ENCODE measurements around the gene SERINC2.

The SERINC2 gene

DNA sequence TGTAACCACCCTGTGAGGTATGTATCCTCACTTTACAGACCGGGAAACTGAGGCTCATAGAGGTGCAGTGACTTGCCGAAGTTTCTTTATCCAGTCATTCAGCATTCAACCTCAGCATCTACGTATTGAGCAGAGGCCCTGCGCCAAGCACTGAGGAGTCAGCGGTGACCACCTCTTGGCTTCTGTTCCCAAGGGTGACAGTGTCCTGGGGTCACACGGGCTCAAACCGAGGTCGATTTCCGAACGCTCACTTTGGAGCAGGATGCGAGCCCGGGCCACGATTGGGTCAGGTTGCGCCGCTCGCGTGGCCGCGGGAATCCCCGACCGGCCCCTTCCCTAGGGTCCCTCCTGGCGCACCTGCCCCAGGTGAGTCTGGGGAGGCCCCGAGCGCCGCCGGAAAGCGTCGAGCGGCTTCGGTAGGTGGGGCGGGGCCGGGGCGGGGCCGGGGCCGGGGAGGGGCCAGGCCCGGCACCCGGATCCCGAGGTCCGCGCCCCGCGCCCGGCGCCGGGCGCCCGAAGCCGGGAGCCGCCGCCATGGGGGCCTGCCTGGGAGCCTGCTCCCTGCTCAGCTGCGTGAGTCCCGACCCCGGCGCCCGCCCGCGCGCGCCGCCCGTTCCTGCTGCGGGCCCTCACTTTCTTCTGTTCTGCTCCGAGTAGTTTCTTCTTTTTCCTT is at the start of gene SERINC2:
Gene SERINC2 (plus strand): TSS at position 482 of the 673 bp plus-strand sequence. CDS start 53 bp downstream, at position 535.
- no peak for DNase-seq (ENCODE audit: low read depth in 1 of 2, low spot score in 1 of 2)

DNA sequence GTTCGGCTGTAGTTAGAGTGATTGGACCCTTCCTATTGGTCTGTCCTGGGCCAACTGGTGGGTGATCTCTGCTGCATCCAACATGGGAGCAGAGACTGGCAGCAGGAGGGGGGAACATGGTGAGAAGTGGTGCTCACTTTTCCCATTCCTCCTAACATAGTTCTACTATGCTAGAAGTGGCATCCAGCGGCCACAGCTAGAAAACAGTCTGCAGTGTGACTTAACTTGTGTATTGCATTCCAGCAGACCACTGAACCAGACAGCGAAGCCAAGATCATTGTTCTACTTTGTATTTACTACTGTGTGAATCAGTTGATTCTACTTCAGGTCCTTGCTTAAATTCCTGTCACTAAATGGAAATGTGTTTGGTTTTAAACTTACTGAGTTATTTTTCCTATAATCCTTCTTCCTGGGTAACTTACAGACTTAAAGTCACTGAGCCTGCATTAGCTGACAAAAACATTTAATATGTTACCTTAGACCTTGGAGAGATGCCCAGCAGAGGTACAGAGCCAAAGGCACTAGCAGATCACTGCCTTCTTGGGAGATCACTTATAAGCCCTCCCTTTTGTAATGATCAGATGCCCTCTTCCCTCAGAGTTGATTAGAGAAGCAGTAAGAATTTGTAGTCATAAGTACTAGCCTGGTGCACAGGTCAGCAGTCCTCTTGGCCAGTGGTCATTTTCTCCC is 48.3 kb upstream of the SERINC2 start:
- no peak for DNase-seq (ENCODE audit: low read depth in 1 of 2, low spot score in 1 of 2)

DNA sequence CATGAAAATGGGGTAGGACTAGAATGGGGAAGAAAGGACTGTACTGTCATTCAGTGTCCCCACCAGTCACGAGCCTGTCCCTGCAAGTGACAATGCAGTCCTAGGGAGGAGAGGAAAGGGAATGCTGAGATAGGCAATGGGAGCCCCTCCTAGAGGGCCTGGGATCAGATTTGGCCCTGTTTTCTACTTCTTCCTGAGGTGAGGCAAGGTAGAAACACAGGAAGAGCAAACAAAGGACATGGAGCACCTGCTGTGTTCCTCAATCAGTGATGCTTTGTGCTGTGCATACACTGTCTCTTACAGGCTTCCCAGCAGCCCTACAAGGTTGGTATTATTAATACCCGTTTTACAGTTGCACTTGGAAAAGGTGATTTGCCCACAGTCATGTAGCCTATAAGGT is 46.2 kb upstream of the SERINC2 start:
- no peak for DNase-seq (ENCODE audit: low read depth in 1 of 2, low spot score in 1 of 2)

DNA sequence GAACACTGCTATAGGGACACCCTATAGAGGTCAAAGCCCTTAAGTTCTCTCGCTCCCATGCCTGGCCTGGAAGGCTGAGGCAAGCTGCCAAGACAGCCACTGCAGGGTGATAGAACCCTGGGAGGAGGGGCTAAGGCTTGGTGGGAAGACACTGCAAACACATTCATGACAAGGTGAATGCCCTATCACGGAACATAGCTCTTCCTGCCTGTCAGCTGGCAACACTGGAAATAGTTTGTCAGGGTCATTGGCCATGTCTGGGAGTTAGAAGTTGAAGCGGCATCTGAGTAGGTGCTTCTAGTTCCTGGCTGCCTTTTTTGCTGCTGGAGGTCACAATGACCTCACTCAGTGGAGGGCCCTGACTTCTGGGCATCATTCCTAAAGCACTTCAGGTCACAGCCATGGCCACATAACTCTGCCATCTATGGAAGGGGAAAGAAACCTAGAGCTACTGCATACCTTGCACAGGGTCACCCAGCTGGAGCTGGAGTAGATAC is 44.4 kb upstream of the SERINC2 start:
- no peak for DNase-seq (ENCODE audit: low read depth in 1 of 2, low spot score in 1 of 2)

DNA sequence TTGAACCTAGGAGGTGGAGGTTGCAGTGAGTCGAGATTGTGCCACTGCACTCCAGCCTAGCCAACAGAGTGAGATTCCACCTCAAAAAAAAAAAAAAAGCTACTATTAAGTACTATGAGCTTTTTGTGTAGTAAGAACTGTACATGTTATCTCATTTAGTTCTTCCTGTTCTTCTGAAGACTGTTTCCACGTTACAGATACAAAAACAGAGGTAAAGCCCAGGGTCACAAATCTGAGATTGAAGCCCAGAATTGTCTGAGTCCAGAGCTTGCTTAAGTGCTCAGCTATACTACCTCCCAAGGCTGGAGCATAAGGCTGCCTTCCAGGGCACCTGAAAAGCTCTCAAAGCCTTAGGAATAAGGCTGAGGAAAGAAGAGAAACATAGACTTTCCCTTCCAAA is 43.0 kb upstream of the SERINC2 start:
- no peak for DNase-seq (ENCODE audit: low read depth in 1 of 2, low spot score in 1 of 2)

DNA sequence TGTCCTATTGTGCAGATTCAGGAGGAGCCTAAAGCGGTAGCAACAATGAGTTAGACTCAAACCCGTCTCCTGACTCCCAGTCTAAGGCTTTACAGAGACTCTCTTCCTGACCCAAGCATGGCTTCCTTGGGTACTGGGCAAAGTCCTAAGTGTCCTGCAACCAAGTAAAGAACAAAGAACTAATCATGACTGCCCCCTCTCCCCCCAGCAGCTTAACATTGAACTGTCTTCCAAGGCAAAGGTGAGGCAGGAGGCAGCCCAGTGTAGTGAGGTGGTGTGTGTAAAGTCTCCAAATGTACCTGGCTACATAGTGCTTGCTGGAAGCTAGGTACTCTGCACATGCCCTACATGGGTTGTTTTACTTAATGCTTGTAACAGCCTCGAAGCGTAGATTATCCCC is 42.4 kb upstream of the SERINC2 start:
- no peak for DNase-seq (ENCODE audit: low read depth in 1 of 2, low spot score in 1 of 2)

DNA sequence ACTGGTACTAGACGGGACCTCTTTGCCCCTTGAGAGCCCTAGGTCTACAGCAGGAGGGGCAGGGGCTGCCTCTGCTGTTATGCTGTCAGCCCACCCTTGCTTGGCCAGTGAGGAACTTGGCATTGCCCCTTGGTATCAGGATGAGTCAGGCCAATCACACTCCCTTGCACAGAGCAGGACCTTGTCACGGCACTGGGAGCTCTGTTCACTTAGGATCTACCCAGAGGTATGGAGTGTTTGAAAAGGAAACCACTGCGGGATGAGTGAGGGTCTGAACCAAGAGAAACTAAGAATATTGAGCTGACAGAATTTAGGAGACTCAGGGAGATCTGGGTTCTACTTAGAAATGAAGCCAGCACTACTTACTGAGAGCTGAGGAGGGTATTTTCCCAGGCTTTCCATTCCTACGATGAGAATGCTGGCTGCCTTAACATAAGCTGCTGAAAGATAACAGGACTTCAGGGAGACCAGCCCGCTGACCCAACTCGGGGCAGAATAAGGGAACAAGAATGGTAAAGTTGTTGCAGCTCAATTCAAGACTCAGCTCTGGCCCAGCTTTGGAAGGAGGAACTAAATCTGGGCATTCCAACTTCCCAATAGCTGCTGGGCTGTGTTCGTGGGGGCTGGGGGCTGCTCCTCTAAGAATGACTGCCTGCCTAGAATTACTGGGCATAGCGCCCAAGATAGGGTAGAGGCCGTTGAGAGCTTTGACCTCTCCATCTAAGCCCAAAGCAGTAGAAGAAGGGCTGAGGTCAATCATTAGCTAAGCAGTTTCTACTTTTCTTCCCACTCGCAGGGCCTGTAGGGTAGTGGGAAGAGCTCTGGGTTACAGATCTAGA is 41.7 kb upstream of the SERINC2 start:
- DNase-seq (ENCODE audit: low read depth in 1 of 2, low spot score in 1 of 2) = no peak

DNA sequence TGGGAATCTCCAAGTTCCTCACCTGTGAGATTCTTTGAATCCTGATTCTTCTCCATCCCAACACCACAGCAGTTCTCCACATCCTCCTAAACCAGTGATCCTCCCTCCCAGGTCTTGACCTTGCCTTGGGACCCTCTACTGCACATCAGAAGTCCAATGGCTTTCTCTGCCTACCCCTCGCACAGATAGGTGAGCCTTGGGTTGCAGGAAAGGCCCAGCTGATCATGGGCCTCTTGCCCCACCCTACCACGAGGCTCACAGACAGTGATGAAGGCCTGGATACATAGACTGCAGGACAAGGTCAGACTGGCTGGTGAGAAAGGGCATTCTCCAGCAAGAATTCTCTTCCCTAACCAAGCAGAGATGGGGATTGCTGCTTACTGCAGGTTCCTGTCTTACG is 41.0 kb upstream of the SERINC2 start:
- DNase-seq (ENCODE audit: low read depth in 1 of 2, low spot score in 1 of 2) = no peak

DNA sequence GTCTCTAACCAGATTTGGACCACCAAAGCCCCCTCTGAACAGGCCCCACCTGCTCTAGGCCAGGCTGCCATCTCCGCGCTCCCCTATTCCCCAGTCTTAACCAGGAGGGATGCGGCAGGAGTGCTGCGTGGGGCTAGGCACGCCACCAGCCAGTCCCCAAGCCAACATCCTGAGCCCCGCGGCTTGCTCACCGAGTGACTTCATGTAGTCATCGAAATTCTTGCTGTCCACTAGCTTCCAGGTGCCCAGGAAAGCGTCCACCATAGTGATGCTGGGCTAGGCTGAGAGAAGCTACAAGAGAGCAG is 40.3 kb upstream of the SERINC2 start:
- DNase-seq (ENCODE audit: low read depth in 1 of 2, low spot score in 1 of 2) = no peak

DNA sequence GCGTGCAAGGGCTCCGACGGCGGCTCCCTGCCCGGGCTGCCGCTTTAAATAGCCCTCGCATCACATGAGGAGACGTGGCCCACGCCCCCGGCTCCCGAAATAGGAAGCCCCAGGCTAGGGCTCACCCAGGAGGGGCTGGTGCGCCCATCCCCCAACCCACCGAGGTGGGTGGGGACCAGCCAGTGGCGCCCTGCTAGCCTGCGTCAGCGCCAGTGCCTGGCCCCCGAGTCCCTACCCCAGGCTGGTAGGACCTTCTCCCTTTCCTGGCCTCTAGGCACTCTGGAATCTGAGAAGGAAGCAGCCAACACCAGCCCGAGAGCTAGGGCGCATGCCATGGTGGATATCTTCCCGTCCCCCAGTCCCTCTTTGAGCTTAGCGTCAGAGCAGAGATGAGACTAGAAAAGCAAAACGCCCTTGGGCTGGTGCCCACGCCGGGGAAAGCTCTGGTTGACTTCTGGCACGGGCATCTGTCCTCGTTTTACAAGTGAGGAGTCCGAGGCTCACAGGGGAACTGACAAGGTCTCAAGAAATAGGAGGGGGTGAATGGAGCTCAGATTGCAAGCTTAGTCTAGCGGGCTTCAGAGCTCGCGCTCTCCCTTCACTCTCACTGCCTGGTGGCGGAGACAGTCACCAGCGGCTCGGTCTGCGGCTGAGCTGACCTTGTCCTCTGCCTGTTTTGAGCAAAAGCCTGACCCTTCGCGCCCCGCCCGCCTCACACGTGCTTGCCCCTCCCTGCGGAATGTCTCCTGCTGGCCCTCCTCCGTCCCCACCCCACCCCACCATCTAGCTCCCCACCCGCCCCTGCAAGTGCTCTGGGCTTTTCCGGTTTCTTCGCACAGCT is 39.7 kb upstream of the SERINC2 start, which contains the start of gene FABP3:
Gene FABP3 (minus strand): TSS at position 21 of the 841 bp plus-strand sequence. CDS start 62 bp downstream, outside the sequence.
- DNase-seq (ENCODE audit: low read depth in 1 of 2, low spot score in 1 of 2) = no peak

DNA sequence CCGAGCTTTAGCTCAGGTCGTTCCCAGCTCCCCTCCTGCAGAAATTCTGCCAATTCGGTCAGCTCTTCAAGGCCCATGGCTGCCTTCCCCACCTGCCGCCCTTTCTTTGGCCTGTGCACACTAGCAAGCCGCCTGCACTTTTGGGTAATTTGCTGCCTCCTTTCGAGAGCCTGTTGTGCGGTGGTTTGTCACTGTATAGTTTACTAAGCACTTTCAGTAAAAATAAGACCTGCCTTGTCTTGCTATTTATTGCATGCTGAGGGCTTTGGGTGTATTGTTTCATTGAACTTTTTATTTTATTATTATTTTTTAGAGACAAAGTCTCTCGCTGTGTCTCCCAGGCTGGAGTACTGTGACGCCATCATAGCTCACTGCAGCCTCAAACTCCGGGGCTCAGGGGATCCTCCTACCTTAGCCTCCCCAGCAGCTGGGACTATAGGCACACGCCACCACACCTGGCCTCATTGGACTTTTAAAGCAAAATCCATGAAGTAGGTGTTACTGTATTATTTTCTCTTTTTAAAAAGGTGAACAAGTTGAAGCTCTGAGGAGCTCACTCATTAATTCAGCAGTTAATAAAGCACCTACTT is 39.0 kb upstream of the SERINC2 start:
- no peak for DNase-seq (ENCODE audit: low read depth in 1 of 2, low spot score in 1 of 2)

DNA sequence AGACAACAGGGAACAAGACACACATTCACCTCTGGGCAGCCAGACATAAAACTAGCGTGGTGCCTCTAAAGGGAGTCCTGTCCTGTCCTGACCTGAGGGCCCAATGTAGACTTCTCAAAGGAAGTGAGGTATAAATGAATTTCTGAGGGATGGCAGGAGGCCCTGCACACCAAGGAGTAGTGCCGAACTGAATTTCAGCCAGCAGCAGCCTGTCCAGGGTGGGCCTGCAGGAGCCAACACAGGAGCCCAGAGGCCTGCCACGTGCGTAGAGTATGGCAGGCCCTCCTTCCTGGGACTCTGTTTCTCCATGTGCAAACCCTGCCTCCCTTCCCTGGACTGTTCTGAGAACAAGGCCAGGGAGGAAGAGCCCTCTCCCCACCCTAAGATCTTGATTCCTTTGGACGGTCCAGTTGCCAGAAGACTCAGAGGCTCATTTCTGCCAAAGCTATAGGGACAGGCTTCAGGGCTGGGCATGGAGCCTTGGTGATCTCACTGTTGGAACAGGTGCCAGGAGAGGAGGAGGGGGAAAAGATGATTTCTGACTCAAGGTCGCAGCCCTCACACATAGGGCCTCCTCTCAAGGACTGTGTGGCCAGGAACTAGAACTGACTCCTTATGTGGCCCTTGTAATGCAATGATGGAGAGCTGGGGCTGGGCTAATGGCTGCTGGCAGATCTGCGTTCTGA is 38.4 kb upstream of the SERINC2 start:
- no peak for DNase-seq (ENCODE audit: low read depth in 1 of 2, low spot score in 1 of 2)

DNA sequence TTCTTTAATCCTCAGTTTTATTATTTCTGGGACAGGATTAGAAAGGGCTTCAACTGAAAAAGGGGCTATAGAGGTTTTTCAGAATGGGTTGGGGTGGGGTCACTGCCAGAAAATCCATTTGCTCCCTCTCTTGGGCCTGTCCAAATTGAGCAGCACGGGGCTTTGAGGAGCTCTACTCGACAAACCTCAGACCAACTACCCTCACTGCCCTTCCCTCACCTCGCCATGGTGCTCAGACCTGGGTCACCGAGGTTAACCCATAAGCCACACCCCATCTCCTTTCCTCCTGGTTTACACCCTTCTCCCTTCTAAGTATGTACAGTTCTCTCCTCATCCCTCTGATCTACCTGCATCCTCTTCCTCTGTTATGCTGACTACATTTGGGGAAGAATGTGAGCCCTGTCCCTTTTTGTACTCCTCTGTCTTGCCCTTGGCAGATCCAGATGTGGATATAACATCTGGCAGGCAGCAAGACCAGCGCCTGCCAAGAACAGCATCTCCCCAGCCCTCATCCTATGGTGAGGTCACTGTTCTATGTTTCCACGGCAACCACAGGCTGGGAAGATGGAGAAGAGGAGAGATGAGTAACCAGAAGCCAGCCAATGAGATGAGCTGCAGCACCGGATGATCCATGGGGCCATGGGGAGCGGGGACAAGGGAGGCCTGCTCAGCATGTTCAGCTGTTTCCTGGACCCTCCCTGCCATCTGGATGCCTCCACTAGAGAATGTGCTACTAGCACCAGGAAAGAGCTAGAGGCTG is 36.5 kb upstream of the SERINC2 start:
- DNase-seq (ENCODE audit: low read depth in 1 of 2, low spot score in 1 of 2) = no peak

DNA sequence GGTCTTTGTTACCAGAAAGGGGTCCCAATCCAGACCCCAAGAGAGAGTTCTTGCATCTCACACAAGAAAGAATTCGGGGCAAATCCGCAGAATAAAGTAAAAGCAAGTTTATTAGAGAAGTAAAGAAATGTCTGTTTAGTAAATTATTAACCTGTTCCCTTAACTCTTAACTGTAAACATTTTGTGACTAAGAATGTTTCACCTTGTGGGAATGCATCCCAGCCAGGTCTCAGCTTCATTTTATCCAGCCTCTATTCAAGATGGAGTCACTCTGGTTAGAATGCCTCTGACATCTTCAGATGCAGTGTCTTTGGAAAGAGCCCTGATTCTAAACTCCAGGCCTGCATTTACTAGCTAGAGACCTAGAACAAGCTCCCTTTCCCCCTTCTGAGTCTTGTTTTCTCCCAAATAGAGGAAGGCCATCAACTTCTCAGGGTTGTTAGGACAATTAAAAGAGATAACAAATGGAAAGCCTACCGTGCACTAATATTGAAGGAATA is 35.6 kb upstream of the SERINC2 start:
- no peak for DNase-seq (ENCODE audit: low read depth in 1 of 2, low spot score in 1 of 2)

DNA sequence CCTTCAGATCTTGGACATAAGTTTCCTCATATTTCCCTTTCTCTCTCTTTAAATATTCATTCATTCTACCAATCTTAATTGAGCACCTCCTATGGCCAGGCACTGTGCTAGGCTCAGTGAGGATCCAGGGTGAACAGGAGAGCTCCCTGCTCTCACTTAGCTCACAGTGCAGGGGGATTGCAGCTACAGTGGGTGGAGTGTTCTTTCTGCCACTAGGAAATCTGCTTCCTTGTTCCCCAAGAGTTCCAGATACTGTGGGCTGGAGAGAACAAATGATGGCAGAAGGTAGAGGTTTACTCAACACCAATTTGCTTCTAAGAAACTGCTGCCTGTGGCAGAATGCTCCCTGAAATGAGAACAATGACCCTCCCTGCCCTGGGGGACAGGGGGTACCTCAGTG is 35.0 kb upstream of the SERINC2 start:
- no peak for DNase-seq (ENCODE audit: low read depth in 1 of 2, low spot score in 1 of 2)

DNA sequence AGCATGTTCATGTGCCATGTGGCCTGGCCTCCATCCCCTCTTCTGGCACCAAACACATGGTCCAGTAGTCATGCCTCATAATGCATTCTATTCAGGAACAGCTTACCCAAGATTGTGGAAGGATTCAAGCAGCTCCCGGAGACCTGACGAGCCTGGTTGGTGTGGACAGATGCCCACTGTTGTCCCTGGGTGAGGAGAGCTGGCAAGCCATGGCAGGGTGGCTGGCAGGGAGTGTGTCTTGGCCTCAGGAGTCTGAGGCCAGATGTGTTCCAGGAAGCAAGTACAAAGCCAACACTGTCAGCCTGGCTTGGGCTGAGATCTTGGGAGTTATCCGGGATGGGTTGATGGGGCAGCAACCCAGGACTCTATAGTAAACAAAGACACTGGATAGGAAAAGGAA is 32.8 kb upstream of the SERINC2 start:
- no peak for DNase-seq (ENCODE audit: low read depth in 1 of 2, low spot score in 1 of 2)

DNA sequence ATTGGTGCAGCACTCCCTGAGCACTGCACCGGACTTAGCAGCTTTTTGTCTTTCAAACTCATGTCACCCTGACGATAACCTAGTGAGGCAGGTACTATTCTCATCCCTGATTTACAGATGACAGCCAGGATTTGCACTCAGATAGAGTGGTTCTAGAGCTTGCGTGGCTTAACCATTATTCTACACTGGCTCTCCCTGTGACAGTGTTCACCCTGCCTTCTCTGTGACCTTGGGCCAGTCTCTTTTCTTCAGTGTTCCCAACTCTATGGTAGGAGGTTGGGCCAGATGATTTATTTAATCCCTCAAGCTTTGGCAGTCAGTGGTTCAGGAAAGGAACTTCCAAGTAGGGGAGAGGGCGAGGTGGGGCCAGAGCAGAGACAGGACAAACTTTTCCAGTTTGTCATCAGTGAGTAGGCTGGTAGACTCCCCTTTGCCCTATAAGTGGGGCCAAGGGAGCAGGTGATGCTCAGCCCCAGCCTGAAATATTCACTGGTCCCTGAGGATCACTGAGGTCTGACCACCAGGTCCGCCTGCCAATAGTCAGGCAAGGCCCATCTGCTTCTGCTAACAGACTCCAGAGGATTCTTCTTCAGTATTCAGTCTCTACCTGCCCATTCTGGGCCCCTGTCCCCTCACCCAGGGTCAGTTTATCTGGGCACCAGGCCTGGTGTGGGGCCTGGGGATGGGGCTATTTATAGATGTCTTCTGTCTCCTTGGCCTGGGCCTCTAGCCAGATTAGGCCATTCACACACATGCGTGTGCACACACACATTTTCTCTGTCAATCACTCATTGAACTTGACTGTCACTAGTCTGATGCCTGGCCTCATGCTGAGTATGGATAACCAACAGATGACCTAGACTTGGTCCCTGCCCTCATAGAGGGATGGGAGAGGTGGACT is 31.4 kb upstream of the SERINC2 start:
- DNase-seq (ENCODE audit: low read depth in 1 of 2, low spot score in 1 of 2) = no peak

DNA sequence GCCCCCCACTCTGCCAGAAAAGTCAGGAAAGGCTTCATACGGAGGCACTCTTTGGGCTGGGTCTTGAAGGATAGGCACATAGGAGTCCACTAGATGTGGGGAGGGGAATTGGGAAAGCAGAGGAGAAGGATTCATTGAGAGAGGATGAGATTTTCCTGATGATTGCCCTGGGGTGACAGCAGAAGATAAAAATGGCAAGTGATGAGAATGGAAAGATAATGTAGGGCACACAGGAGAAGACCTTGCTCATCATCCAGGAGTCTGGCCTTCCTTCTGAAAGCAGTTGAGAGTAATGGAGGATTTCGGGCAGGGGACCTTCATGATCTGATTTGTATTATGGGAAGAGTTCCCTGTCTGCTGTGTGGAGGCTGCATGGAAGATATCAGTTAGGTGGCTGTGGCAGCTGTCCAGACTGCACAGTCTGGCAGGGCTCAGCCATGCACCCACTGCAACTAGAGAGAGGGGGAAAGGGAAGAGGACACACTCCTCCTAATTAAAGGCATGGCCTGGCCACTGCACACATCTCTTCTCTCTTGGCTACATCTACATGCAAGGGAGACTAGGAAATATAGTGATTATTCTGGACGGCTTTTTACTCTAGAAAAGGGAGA is 30.5 kb upstream of the SERINC2 start:
- DNase-seq (ENCODE audit: low read depth in 1 of 2, low spot score in 1 of 2) = no peak
